ENCODE measurements around the gene KCNJ10.

KCNJ10 gene

GRCh38 chr1:159962176-159962575, 107.8 kb downstream of the KCNJ10 start:
- no peak overlapping the region for H3K9ac ChIP-seq (ENCODE audit: low read depth, low read length, poor library complexity, severe bottlenecking)
- no peaks in the 10 kb centered on the region for H3K79me2 ChIP-seq (ENCODE audit: insufficient read depth, low read length)
- no peaks in the 10 kb centered on the region for H3K36me3 ChIP-seq (ENCODE audit: insufficient read depth, low read length)
- no peak overlapping the region for H2AFZ ChIP-seq (ENCODE audit: low read length)
- H3K9me2 ChIP-seq (replicated peaks; ENCODE audit: low read depth, low read length): no peaks in the 10 kb centered on the region
- no peak overlapping the region for H3K4me2 ChIP-seq (ENCODE audit: low read depth, low read length, poor library complexity, severe bottlenecking)
- H3K27me3 ChIP-seq (ENCODE audit: insufficient read depth, low read length, poor library complexity, severe bottlenecking): peaks cover 6% of the 10 kb centered on the region
- H3K4me1 ChIP-seq (ENCODE audit: insufficient read depth, low read length, poor library complexity, severe bottlenecking): no peaks in the 10 kb centered on the region
- H3K9me3 ChIP-seq (ENCODE audit: insufficient read depth, low read depth, low read length): no peaks in the 10 kb centered on the region
- no peak for TF ChIP-seq CTCF (conservative IDR thresholded peaks at IDR 0.05; ENCODE audit: low read length)
- no peak for TF ChIP-seq EZH2phosphoT487 (IDR thresholded peaks at IDR 0.05; ENCODE audit: borderline replicate concordance)
- no peaks in the 10 kb centered on the region for H4K20me1 ChIP-seq (ENCODE audit: insufficient read depth, low read length, poor library complexity, severe bottlenecking)
- H3F3A ChIP-seq (ENCODE audit: low read depth): no peaks in the 10 kb centered on the region
- no peak overlapping the region for H3K4me3 ChIP-seq (ENCODE audit: low read length, poor library complexity, severe bottlenecking)

GRCh38 chr1:159961636-159962035, 108.3 kb downstream of the KCNJ10 start:
- Histone ChIP-seq H3K4me3 (ENCODE audit: low read length, poor library complexity, severe bottlenecking) (no peak overlapping the region), H3K9ac (ENCODE audit: low read depth, low read length, poor library complexity, severe bottlenecking) (no peak overlapping the region), H3K4me2 (ENCODE audit: low read depth, low read length, poor library complexity, severe bottlenecking) (no peak overlapping the region), H3F3A (ENCODE audit: low read depth) (no peaks in the 10 kb centered on the region), H3K9me2 (replicated peaks; ENCODE audit: low read depth, low read length) (no peaks in the 10 kb centered on the region), H3K79me2 (ENCODE audit: insufficient read depth, low read length) (no peaks in the 10 kb centered on the region), H3K36me3 (ENCODE audit: insufficient read depth, low read length) (no peaks in the 10 kb centered on the region), H3K9me3 (ENCODE audit: insufficient read depth, low read depth, low read length) (no peaks in the 10 kb centered on the region), H3K4me1 (ENCODE audit: insufficient read depth, low read length, poor library complexity, severe bottlenecking) (no peaks in the 10 kb centered on the region), H3K27me3 (ENCODE audit: insufficient read depth, low read length, poor library complexity, severe bottlenecking) (peaks cover under 1% of the 10 kb centered on the region), H2AFZ (ENCODE audit: low read length) (no peak overlapping the region), H4K20me1 (ENCODE audit: insufficient read depth, low read length, poor library complexity, severe bottlenecking) (no peaks in the 10 kb centered on the region)
- TF ChIP-seq CTCF (conservative IDR thresholded peaks at IDR 0.05; ENCODE audit: low read length) (no peak), EZH2phosphoT487 (IDR thresholded peaks at IDR 0.05; ENCODE audit: borderline replicate concordance) (no peak)

GRCh38 chr1:159960721-159961381, 109.1 kb downstream of the KCNJ10 start:
- Histone ChIP-seq H2AFZ (ENCODE audit: low read length) (no peak overlapping the region), H3K79me2 (ENCODE audit: insufficient read depth, low read length) (no peaks in the 10 kb centered on the region), H3K36me3 (ENCODE audit: insufficient read depth, low read length) (no peaks in the 10 kb centered on the region), H3F3A (ENCODE audit: low read depth) (no peaks in the 10 kb centered on the region), H3K9ac (ENCODE audit: low read depth, low read length, poor library complexity, severe bottlenecking) (no peak overlapping the region), H3K9me2 (replicated peaks; ENCODE audit: low read depth, low read length) (no peaks in the 10 kb centered on the region), H3K4me2 (ENCODE audit: low read depth, low read length, poor library complexity, severe bottlenecking) (no peak overlapping the region), H3K4me3 (ENCODE audit: low read length, poor library complexity, severe bottlenecking) (no peak overlapping the region), H3K9me3 (ENCODE audit: insufficient read depth, low read depth, low read length) (no peaks in the 10 kb centered on the region), H3K4me1 (ENCODE audit: insufficient read depth, low read length, poor library complexity, severe bottlenecking) (no peaks in the 10 kb centered on the region), H3K27me3 (ENCODE audit: insufficient read depth, low read length, poor library complexity, severe bottlenecking) (no peaks in the 10 kb centered on the region), H4K20me1 (ENCODE audit: insufficient read depth, low read length, poor library complexity, severe bottlenecking) (no peaks in the 10 kb centered on the region)
- TF ChIP-seq CTCF (conservative IDR thresholded peaks at IDR 0.05; ENCODE audit: low read length) (no peak), EZH2phosphoT487 (IDR thresholded peaks at IDR 0.05; ENCODE audit: borderline replicate concordance) (no peak)
